Stimulated activated CD8-positive, alpha-beta memory T cell treated with anti-CD3 and anti-CD28 coated beads, Interleukin-15, amount 100 ng/mL, for 1 hour (primary cell): ENCODE measurements around the gene SINHCAF.
"Not testable (repeated sequence)": the region's sequence is repeated elsewhere in the genome, so short reads cannot be mapped to it uniquely, and the experiment has no call there.

Experiments
- DNase-seq: peaks from one replicate; pipeline ENCODE4 v3.0.0-alpha.2; 2020; ENCODE audit warnings: low read depth

SINHCAF gene

DNA sequence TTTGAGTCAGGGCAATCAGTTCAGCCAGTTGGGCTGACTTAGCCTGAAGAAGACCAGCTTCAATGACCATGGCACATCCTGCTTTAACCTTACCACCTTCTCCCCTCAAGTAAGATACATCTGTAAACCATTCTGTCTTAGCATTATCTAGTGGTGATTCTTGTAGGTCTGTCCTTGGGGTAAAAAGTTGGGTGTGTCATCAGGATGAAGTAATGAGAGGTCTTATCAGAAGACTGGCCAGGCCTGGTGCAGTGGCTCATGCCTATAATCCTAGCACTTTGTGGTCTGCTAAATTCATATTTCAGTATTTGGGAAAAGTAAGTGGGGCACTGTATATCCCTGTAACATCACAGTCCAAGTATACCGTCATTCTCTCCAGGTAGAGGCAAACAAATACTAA is 19.1 kb downstream of the SINHCAF start:
- DNase-seq: no peak

- no peak for DNase-seq
Observed at GRCh38 chr12:31303466-31303865, 22.5 kb downstream of the SINHCAF start.

- DNase-seq: no peak
Observed at GRCh38 chr12:31301311-31301710, 24.6 kb downstream of the SINHCAF start.

DNA sequence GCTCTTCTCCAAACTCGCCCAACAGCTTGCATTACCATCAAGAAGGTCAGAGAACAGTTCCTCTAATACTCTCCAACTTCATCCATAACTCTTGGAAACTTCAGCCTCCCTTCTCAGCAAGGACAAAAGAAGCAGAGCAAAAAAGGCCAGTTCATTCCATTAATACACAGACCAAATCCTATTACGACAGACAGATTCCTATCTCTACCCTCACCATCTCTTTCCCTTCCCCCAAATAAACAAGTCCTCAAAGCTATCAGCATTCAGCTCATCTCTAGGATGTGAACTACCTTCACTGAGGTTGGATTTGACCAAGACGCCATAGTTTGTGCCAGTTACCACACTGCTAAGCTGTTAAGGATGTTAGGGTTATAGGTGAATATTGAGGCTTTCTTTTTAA is 25.2 kb downstream of the SINHCAF start:
- DNase-seq: no peak

GRCh38 chr12:31300341-31300740 is 25.6 kb downstream of the SINHCAF start:
- no peak for DNase-seq

GRCh38 chr12:31298922-31299321 is 27.0 kb downstream of the SINHCAF start:
- no peak for DNase-seq

DNA sequence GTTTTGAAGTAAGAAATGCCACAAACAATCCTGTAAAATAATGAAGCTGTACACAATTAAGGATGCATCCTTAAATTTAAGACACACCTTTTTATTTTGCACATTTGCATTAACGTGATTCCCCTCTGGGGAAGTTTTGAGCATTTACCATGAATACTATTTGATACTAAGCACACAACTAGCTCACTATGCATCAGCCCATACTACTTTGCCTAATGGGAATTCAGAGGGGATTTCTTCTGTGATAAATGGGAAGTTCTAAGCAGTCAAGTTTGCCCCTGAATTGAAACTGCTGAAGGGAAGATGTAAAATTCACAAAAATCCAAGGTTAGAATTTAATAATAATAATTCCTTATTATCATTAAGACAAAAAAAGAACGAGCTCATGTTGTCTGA is 27.4 kb downstream of the SINHCAF start:
- DNase-seq: no peak

- DNase-seq: no peak
Observed at GRCh38 chr12:31297572-31298514, 28.1 kb downstream of the SINHCAF start.

- no peak for DNase-seq
Observed at GRCh38 chr12:31289441-31289840, 36.5 kb downstream of the SINHCAF start.

GRCh38 chr12:31288381-31288780 is 37.6 kb downstream of the SINHCAF start:
- DNase-seq: no peak

GRCh38 chr12:31280183-31280582 is 45.8 kb downstream of the SINHCAF start:
- no peak for DNase-seq

- DNase-seq: no peak
Observed at GRCh38 chr12:31279390-31279924, 46.5 kb downstream of the SINHCAF start.

GRCh38 chr12:31278832-31279231 is 47.1 kb downstream of the SINHCAF start:
- DNase-seq: no peak

- no peak for DNase-seq
Observed at GRCh38 chr12:31278424-31278823, 47.5 kb downstream of the SINHCAF start.

DNA sequence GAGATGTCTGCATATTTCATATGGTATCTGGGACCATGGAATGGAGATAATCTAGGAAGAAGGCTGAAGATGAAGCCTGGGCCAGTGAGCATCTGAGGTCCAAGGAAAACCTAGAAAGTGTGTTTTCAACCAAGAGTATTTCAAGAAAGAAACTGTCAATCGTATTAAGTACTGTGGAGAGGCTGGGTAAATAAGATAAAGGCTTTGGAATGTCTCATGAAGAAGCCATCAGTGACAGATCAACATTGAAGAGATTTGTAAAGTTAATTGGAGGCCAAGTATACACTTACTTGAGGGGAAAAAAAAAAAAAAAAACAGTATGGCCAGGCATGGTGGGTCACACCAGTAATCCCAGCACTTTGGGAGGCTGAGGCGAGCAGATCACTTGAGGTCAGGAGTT is 48.9 kb downstream of the SINHCAF start:
- no peak for DNase-seq

DNA sequence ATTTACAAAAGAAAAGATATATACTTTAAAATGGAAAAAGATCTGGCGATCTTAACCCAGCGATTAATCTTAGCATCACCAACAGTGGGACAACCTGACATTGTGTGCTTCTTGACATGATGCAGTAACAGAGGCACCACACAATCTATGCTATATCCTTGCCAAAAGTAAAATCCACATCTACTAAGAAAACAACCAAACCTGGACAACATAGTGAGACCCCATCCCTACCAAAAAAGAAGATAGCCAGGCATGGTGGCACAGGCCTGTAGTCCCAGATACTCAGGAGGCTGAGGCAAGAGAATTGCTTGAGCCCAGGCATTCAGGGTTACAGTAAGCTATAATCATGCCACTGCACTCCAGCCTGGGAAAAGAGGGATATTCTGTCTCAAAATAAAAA is 50.5 kb downstream of the SINHCAF start:
- no peak for DNase-seq

GRCh38 chr12:31274520-31275300 is 51.2 kb downstream of the SINHCAF start:
- DNase-seq: no peak

- not testable (repeated sequence) for DNase-seq
Observed at GRCh38 chr12:31273794-31274193, 52.2 kb downstream of the SINHCAF start.

- DNase-seq: no peak
Observed at GRCh38 chr12:31272607-31273225, 53.2 kb downstream of the SINHCAF start.

- no peak for DNase-seq
Observed at GRCh38 chr12:31267966-31268365, 58.0 kb downstream of the SINHCAF start.

DNA sequence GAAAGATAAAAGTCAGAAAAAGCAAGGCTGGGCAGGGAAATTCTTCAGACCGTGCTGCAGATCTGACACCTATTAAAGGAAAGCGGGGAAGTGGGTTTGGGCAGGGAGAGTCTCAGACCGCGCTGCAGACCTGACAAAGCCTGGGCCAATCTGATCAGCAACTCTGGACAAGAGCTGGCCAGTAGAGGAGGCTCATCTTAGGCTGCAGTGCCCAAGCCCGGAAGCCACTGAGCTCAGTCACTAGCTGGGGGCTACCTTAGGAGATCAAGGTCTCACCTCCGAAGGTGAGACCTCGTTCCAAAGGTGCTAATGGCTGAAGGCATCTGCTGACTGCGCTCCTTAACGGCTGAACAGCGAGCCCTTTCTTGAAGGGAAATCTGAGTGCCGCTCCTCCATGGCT is 60.2 kb downstream of the SINHCAF start:
- DNase-seq: no peak

DNA sequence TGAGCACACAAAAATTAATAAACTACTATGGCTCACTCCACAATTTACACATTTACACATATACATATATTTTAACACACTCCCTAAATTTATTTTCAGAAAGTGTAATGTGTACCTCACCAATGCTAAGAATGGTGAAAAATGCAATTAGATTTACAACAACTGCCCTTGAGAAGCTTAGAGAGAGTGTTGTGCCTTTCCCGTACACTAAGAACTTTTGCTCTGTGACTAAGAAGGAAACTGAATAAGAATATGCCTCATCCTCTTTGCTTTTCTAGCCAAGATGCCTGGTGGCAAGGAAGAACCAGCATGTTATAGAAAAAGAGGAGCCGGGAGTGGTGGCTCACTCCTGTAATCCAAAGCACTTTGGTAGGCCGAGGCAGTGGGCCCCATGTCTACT is 62.3 kb downstream of the SINHCAF start:
- no peak for DNase-seq
